ENCODE results near the gene JAK2.

DNA sequence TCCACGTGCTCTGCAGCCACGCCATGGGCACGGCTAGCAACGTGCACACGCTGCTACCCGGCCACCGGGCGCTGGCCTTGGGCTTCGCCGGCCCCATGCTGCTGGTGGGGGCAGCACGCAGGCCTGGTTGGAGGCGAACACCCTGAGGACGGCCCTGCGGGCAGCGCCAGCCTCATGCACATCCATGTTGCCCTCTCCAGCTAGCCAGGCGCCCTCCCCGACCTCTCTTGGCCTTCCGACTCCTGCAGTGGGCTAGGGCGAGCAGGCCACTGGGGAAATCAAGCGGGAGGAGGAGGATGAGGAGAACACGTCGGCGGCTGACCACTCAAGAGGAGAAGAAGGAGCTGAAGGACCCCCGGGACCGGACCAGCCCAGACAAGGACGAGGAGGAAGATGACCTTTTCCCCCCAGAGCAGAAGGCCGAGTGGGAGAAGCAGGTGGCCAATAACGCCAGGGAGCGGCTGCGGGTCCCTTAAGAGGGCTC lies 127.1 kb downstream of the JAK2 start:
- TF ChIP-seq SUZ12 (IDR thresholded peaks at IDR 0.05; ENCODE audit: extremely low read depth, insufficient read depth, insufficient read length), result no peak
- TF ChIP-seq YY1 (IDR thresholded peaks at IDR 0.05; ENCODE audit: insufficient read depth, insufficient read length), result no peak
- no peak for TF ChIP-seq ZNF274 (IDR thresholded peaks at IDR 0.05; ENCODE audit: low read depth, low read length)
